H1 (cell line): Measurements from ENCODE around the gene KLK1. TPM values are rescaled to one million over a fixed set of nuclear protein-coding genes. Genes with fewer than 3 reads are reported as not detected.

Experiments
- CTCF ChIA-PET: fragments of 300-600 bp; sonication (Branson Sonifier 250); formaldehyde crosslinking; loops from one replicate; lab custom pipeline; 2021; ENCODE audit not compliant: partially characterized antibody; lab: Charles Lee
- POLR2A ChIA-PET: fragments of 300-600 bp; sonication (Branson Sonifier 250); formaldehyde crosslinking; loops from one replicate; lab custom pipeline; 2021; ENCODE audit warnings: inconsistent platforms; ENCODE audit not compliant: partially characterized antibody; lab: Charles Lee
- DNase-seq, 2 experiments: peaks; one replicate each; pipeline versions ENCODE4 v3.0.0 to v3.0.0-alpha.2; 2010 to 2022; ENCODE audit warnings: low spot score in 2 of 2, low read depth in 1 of 2, mixed read lengths in 1 of 2
- FAIRE-seq: peaks from 2 replicates; lab custom pipeline; 2011; peaks lifted over from hg19 to GRCh38; lab: Jason Lieb, UNC
- H2AFZ ChIP-seq: 2 replicates; pipeline ENCODE4 v1.8.1; 2012; ENCODE audit warnings: low read length, inconsistent platforms
- H2AK5ac ChIP-seq: 2 replicates; pipeline ENCODE4 v1.6.1; 2013; ENCODE audit warnings: low read depth, low read length
- H2BK120ac ChIP-seq: replicated peaks from 2 replicates; pipeline ENCODE3; 2013; ENCODE audit warnings: low read depth, low read length, inconsistent platforms
- H2BK12ac ChIP-seq: 2 replicates; pipeline ENCODE4 v1.6.1; 2013; ENCODE audit warnings: low read depth, low read length
- H2BK15ac ChIP-seq: 2 replicates; pipeline ENCODE4 v1.6.1; 2013; ENCODE audit warnings: low read length
- H2BK20ac ChIP-seq: 2 replicates; pipeline ENCODE4 v1.6.1; 2013; ENCODE audit warnings: low read length
- H2BK5ac ChIP-seq: 2 replicates; pipeline ENCODE4 v1.6.1; 2013; ENCODE audit warnings: low read depth, low read length
- H3K14ac ChIP-seq: 2 replicates; pipeline ENCODE4 v1.6.1; 2013; ENCODE audit warnings: inconsistent platforms; ENCODE audit not compliant: insufficient read length
- H3K18ac ChIP-seq: 2 replicates; pipeline ENCODE4 v1.6.1; 2013; ENCODE audit warnings: low read length; ENCODE audit errors: extremely low read depth
- H3K23ac ChIP-seq: 2 replicates; pipeline ENCODE4 v1.6.1; 2013; ENCODE audit warnings: inconsistent platforms; ENCODE audit not compliant: insufficient read length
- H3K23me2 ChIP-seq: 2 replicates; pipeline ENCODE4 v1.6.1; 2013; ENCODE audit warnings: low read depth, low read length
- H3K27ac ChIP-seq: 2 replicates; pipeline ENCODE4 v1.6.1; 2011; ENCODE audit warnings: low read depth, low read length, inconsistent platforms
- H3K27me3 ChIP-seq, 4 experiments: replicated peaks in 1 of 4; 1 replicate in 1 of 4; 2 replicates in 3 of 4; pipeline versions ENCODE4 v1.6.1 to v1.8.1; 2011 to 2013; ENCODE audit warnings: low read length in 3 of 4, mild to moderate bottlenecking in 3 of 4, inconsistent platforms in 2 of 4, mixed read lengths in 2 of 4, moderate library complexity in 1 of 4; ENCODE audit not compliant: control insufficient read depth in 3 of 4, insufficient read depth in 3 of 4; ENCODE audit errors: extremely low read depth in 1 of 4
- H3K36me3 ChIP-seq, 4 experiments: 2 replicates each; pipeline versions ENCODE4 v1.6.1 to v1.8.1; 2011 to 2013; ENCODE audit warnings: mild to moderate bottlenecking in 4 of 4, low read length in 3 of 4, moderate library complexity in 2 of 4, control low read depth in 1 of 4, inconsistent platforms in 1 of 4; ENCODE audit not compliant: insufficient read depth in 4 of 4, control insufficient read depth in 2 of 4
- H3K4ac ChIP-seq: replicated peaks from 2 replicates; pipeline ENCODE3; 2013; ENCODE audit warnings: low read length, low read depth, mixed read lengths, inconsistent platforms; ENCODE audit not compliant: insufficient read length
- H3K4me1 ChIP-seq, 4 experiments: replicated peaks in 1 of 4; 1 replicate in 1 of 4; 2 replicates in 3 of 4; pipeline versions ENCODE4 v1.6.1 to v1.8.1; 2011 to 2013; ENCODE audit warnings: low read length in 3 of 4, inconsistent platforms in 2 of 4, mixed read lengths in 1 of 4; ENCODE audit not compliant: insufficient read depth in 4 of 4, control insufficient read depth in 3 of 4
- H3K4me2 ChIP-seq, 2 experiments: 2 replicates each; pipeline versions ENCODE4 v1.6.1 to v1.8.1; 2011 to 2013; ENCODE audit warnings: low read depth in 2 of 2, low read length in 2 of 2, control low read depth in 1 of 2, inconsistent platforms in 1 of 2, mild to moderate bottlenecking in 1 of 2; ENCODE audit not compliant: insufficient read depth in 1 of 2
- H3K4me3 ChIP-seq, 4 experiments: fragments of 200-600, 300-600 bp in 1 of 4; sonication (generic), shearing (Covaris generic), sonication (Bioruptor Twin) in 1 of 4; 2 replicates each; pipeline versions ENCODE4 v1.5.1 to v1.8.1; 2011 to 2016; ENCODE audit warnings: low read length in 4 of 4, low read depth in 3 of 4, control low read depth in 2 of 4, inconsistent platforms in 2 of 4, mild to moderate bottlenecking in 2 of 4, mixed read lengths in 1 of 4, moderate library complexity in 1 of 4; ENCODE audit not compliant: insufficient read depth in 2 of 4; ENCODE audit errors: extremely low read depth in 1 of 4
- H3K56ac ChIP-seq: replicated peaks from 2 replicates; pipeline ENCODE3; 2013; ENCODE audit warnings: low read depth, mild to moderate bottlenecking, mixed read lengths, low read length, inconsistent platforms; ENCODE audit not compliant: insufficient read length
- H3K79me1 ChIP-seq: 2 replicates; pipeline ENCODE4 v1.6.1; 2013; ENCODE audit warnings: low read depth, low read length, control low read depth
- H3K79me2 ChIP-seq, 2 experiments: 2 replicates each; pipeline versions ENCODE4 v1.6.1 to v1.8.1; 2012 to 2013; ENCODE audit warnings: low read length in 2 of 2, mild to moderate bottlenecking in 2 of 2, inconsistent platforms in 1 of 2; ENCODE audit not compliant: insufficient read depth in 2 of 2, control insufficient read depth in 1 of 2
- H3K9ac ChIP-seq, 4 experiments: replicated peaks in 1 of 4; 1 replicate in 1 of 4; 2 replicates in 3 of 4; pipeline versions ENCODE4 v1.6.1 to v1.8.1; 2011 to 2013; ENCODE audit warnings: low read depth in 3 of 4, low read length in 3 of 4, control low read depth in 2 of 4, mild to moderate bottlenecking in 2 of 4, moderate library complexity in 2 of 4, inconsistent platforms in 1 of 4; ENCODE audit errors: extremely low read depth in 1 of 4
- H3K9me3 ChIP-seq, 2 experiments: 2 replicates each; pipeline versions ENCODE4 v1.6.1 to v1.8.1; 2012 to 2013; ENCODE audit warnings: mild to moderate bottlenecking in 2 of 2, moderate library complexity in 2 of 2, control low read depth in 1 of 2, inconsistent platforms in 1 of 2, low read depth in 1 of 2, low read length in 1 of 2, mixed read lengths in 1 of 2; ENCODE audit not compliant: insufficient read depth in 2 of 2
- H4K20me1 ChIP-seq, 2 experiments: replicated peaks in 1 of 2; 2 replicates each; pipeline versions ENCODE3 to v1.8.1; 2011 to 2013; ENCODE audit warnings: inconsistent platforms in 2 of 2, low read length in 2 of 2, mild to moderate bottlenecking in 1 of 2; ENCODE audit not compliant: insufficient read depth in 2 of 2, control insufficient read depth in 1 of 2
- H4K5ac ChIP-seq: 2 replicates; pipeline ENCODE4 v1.6.1; 2013; ENCODE audit warnings: low read length, low read depth, mixed read lengths, inconsistent platforms; ENCODE audit not compliant: insufficient read length
- H4K8ac ChIP-seq: 2 replicates; pipeline ENCODE4 v1.8.0; 2013; ENCODE audit warnings: mild to moderate bottlenecking, moderate library complexity, low read length, inconsistent platforms; ENCODE audit not compliant: insufficient read depth; ENCODE audit errors: extremely low read depth
- H4K91ac ChIP-seq: replicated peaks from 2 replicates; pipeline ENCODE3; 2013; ENCODE audit warnings: low read length, mixed read lengths, inconsistent platforms; ENCODE audit not compliant: insufficient read length
- BCL11A ChIP-seq, 2 experiments: IDR thresholded peaks; one replicate each; pipeline ENCODE4 v1.6.1; 2011; ENCODE audit warnings: low read depth in 2 of 2, low read length in 2 of 2, mild to moderate bottlenecking in 2 of 2
- BRCA1 ChIP-seq: IDR thresholded peaks from 2 replicates; pipeline ENCODE4 v1.6.1; 2012; ENCODE audit warnings: low read depth, low read length, improper control_type of control experiment
- CTCF ChIP-seq, 3 experiments: IDR thresholded peaks; 1 replicate in 2 of 3; 2 replicates in 1 of 3; pipeline versions ENCODE4 v1.5.1 to v1.6.1; 2011; ENCODE audit warnings: low read length in 3 of 3, mild to moderate bottlenecking in 3 of 3, inconsistent platforms in 2 of 3, low read depth in 1 of 3, moderate library complexity in 1 of 3; ENCODE audit not compliant: insufficient read depth in 1 of 3; ENCODE audit errors: control extremely low read depth in 1 of 3
- JUN ChIP-seq: IDR thresholded peaks from 2 replicates; pipeline ENCODE4 v1.6.1; 2011; ENCODE audit warnings: low read depth, mild to moderate bottlenecking, improper control_type of control experiment, low read length
- RFX5 ChIP-seq: IDR thresholded peaks from 2 replicates; pipeline ENCODE4 v1.6.1; 2011; ENCODE audit warnings: low read depth, low read length, improper control_type of control experiment, borderline replicate concordance
- SAP30 ChIP-seq: fragments of 300-600 bp; sonication (generic); IDR thresholded peaks from 2 replicates; pipeline ENCODE4 v1.7.1; 2012; ENCODE audit warnings: low read length, moderate library complexity, mild to moderate bottlenecking, inconsistent platforms; ENCODE audit not compliant: insufficient read depth, insufficient replicate concordance
- SIX5 ChIP-seq: IDR thresholded peaks from 2 replicates; pipeline ENCODE4 v1.6.1; 2011; ENCODE audit warnings: mild to moderate bottlenecking, low read depth, low read length
- TEAD4 ChIP-seq: IDR thresholded peaks from 2 replicates; pipeline ENCODE4 v1.6.1; 2012; ENCODE audit warnings: low read depth, low read length, inconsistent platforms, mixed read lengths
- WGBS, 2 experiments: shearing (Covaris generic) in 1 of 2; methylation state at CpG; one replicate each; pipeline versions ENCODE4 v1.1.6 to v1.1.7; 2013 to 2015; ENCODE audit warnings: low lambda C conversion rate in 2 of 2, mixed read lengths in 2 of 2, inconsistent platforms in 1 of 2, low coverage in 1 of 2, missing lambda C conversion rate in 1 of 2; ENCODE audit not compliant: insufficient replicate concordance in 2 of 2, insufficient coverage in 1 of 2, insufficient read length in 1 of 2; ENCODE audit errors: extremely low coverage in 1 of 2, missing lambda C conversion rate in 1 of 2; 5-methylcytosine and 5-hydroxymethylcytosine counted together
- polyA plus RNA-seq, 7 experiments: library from polyadenylated mRNA; depleted of rRNA in 3 of 7; stranded (reverse) in 5 of 7; unstranded in 2 of 7; fragments of >200 nt in 5 of 7; fragments of 200-250 nt in 2 of 7; gene quantifications; 1 replicate in 5 of 7; 2 replicates in 1 of 7; 4 replicates in 1 of 7; pipeline versions ENCODE4 v1.2.1 to v1.2.3, GENCODE V29; 2011 to 2013; ENCODE audit warnings: missing spikeins in 2 of 7, mixed read lengths in 2 of 7
- total RNA-seq: library from RNA; stranded (reverse); fragmentation: NEBNext Ultra II Directional; extraction: Animal tissue kit (Norgen Biotek cat#: 25700); gene quantifications from 2 replicates; pipeline ENCODE4 v1.2.1, GENCODE V29; 2021

KLK1 gene
- total and polyA plus RNA-seq, 2 of the 8 experiments (the other 6 are each of a cell fraction or from before 2014, with no cell fraction given), result 3.4 to 4.0 TPM

DNA sequence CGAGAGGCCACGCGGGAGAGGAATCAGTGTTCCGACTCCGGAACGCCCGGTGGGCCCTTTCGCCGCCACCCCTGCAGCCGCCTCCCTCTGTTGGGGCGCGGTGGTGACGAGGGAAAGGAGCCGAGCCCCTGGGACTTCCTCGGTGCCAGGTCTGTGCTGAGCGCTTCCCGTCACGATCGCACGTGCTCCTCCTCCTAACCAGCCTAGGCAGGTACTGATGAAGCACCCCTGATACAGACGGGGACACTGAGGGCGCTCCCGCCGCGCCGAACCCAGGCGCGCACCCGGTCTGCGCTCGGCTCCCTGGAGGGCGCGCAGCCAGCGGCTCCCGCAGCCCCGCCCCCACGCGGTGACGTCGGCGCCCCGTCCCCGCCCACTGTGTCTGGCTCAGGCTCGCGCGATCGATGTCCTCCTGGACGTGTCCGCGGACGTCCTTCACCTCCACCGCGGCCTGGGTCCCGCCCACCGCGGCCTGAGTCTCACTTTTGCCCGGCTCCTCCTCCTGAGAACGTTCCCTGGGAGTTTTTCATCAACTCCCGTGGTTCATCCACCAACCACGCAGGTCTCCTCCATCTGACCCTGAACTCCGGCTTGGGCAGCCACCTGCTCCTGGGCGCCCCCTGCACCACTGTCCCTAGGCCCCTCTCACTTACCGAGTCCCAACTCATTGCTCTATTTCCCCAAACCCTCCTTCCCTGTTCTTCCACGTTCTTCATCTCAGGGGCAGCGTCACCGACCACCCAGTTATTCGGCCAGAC, 12.4 kb upstream of the KLK1 start:
- H2AK5ac ChIP-seq, result 0 out of 2 replicates have a peak overlapping the region, but pooled peaks have one; percentile 24
- peak overlapping the region; percentile 20 for H3K56ac ChIP-seq
- no peak overlapping the region for H2BK120ac ChIP-seq
- ChIA-PET POLR2A (interaction anchor here (0.7 to 5.4 kb wide), 4 partner anchors 31 to 42 kb away, joined by 3 to 24 read pairs (median 8); no protein-coding TSS in a partner anchor), CTCF (interaction anchor here (0.5 to 1.4 kb wide), 4 partner anchors 35 to 167 kb away, joined by 3 to 6 read pairs (median 3); no protein-coding TSS in a partner anchor)
- 0 out of 2 replicates have a peak overlapping the region, but pooled peaks have one; percentile 80 for H2BK20ac ChIP-seq
- 4% methylated on average over 38 of the region's 67 CpGs; no CpG with 5 or more reads in 1 of the 2 experiments for WGBS, 2 experiments
- H2BK12ac ChIP-seq, result peak overlapping the region; percentile 92; the same call in 1 of the 2 replicates
- peak overlapping the region; percentile 80 for H3K4me2 ChIP-seq
- peak overlapping the region; percentile 40; the same call in 1 of the 2 replicates for H2BK15ac ChIP-seq
- H3K9ac ChIP-seq, result peak overlapping the region; percentile 40 to 53 (median 42); a peak in 5 of 7 replicates
- peaks cover 8% of the 10 kb centered on the region; the same call in 1 of the 2 replicates for H3K23me2 ChIP-seq
- H3K4ac ChIP-seq, result no peak overlapping the region
- peak overlapping the region; percentile 97 for H3K18ac ChIP-seq
- peak overlapping the region; percentile 82; the same call in 1 of the 2 replicates for H2BK5ac ChIP-seq
- H3K27me3 ChIP-seq, result peaks cover 0 to 22% (median 7%) of the 10 kb centered on the region in 4 experiments; a peak in 6 of 7 replicates
- peak overlapping the region; percentile 92 for H4K8ac ChIP-seq
- H4K5ac ChIP-seq, result no peak overlapping the region
- peaks cover 0 to 7% (median 2%) of the 10 kb centered on the region in 4 experiments; a peak in 3 of 7 replicates for H3K4me1 ChIP-seq
- no peak overlapping the region for H3K27ac ChIP-seq
- peak overlapping the region; percentile 95 for H2AFZ ChIP-seq
- no peaks in the 10 kb centered on the region for H3K9me3 ChIP-seq
- no peak overlapping the region for H3K14ac ChIP-seq
- peak in 1 of 2 experiments; percentile 95 for DNase-seq
- peak overlapping the region; percentile 59 to 76 (median 64) for H3K4me3 ChIP-seq
- H3K36me3 ChIP-seq, result no peaks in the 10 kb centered on the region
- no peaks in the 10 kb centered on the region for H3K79me1 ChIP-seq
- no peaks in the 10 kb centered on the region for H4K20me1 ChIP-seq
- H3K79me2 ChIP-seq, result no peaks in the 10 kb centered on the region
- FAIRE-seq, result no peak
- peak overlapping the region; percentile 78 for H4K91ac ChIP-seq
- no peak overlapping the region for H3K23ac ChIP-seq
- TF ChIP-seq CTCF (IDR thresholded peaks at IDR 0.05; ENCODE audit: control extremely low read depth in 1 of 3, insufficient read depth in 1 of 3, low read depth in 1 of 3, low read length in 3 of 3) (peak in 2 of 3 experiments; percentile 3 to 26; a peak in 2 of 4 replicates), SAP30 (no peak), RFX5 (no peak), BRCA1 (no peak), BCL11A (IDR thresholded peaks at IDR 0.05; ENCODE audit: low read depth in 2 of 2, low read length in 2 of 2) (no peak), JUN (no peak), SIX5 (no peak), TEAD4 (no peak)
